ENCODE data around the gene LRP1.

The LRP1 gene

DNA sequence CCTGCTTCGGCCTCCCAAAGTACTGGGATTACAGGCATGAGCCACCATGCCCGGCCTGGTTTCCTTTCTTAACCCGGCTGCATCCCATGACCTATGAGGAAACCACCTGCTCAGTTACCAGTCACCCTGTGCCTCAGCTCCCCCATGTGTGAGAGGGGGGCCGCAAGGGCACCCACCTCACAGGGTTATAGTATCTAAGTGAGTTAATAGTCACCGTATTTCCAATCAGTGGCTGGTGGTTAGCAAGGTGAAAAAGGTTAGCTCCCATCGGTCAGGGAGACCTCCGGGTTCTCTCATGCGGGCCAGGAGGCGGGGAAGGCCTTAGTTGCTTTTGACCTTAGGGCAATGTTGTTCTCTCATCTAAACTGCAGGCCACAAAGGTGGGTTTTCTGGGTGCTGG, 6.7 kb downstream of the LRP1 start:
- DNase-seq (ENCODE audit: low read depth, low spot score): no peak

DNA sequence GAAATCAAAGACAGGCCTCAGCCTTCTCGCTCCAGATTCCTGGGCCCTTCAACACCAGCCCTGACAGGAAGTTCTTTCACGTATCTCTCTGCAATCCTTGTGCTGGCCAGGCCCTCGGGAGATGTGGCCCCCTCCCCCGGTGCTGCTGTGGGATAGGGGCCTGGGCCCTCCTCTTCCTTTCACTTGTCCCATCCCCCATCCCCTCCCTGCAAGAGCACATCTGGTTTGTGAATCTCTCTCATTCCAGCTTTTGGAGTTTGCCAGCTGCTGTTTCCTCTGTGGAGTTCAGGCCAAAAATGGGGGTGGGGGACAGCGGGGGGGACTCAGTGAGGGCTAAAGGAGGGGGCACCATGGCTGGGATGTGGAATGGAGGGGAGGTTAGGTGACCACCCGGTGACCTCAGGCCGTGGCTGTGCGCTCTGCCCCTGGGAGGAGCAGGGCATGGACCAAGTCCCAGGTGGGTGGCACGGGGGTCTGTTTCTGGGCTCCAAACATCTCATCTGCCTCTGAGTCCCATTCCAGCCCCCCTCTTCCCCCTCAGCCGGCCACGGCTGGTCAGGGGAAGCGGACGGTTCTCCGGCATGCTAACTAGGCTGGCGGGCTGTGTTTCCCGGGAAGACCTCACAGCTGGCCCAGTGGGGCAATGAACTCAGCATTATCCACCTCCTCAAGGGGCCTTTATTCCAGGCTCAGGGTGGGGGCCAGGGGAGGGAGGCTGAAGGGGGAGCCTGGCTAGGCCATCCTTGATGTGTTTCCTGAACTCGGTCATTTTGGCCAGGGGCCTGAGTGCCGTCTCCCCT, 7.4 kb downstream of the LRP1 start:
- no peak for DNase-seq (ENCODE audit: low read depth, low spot score)

DNA sequence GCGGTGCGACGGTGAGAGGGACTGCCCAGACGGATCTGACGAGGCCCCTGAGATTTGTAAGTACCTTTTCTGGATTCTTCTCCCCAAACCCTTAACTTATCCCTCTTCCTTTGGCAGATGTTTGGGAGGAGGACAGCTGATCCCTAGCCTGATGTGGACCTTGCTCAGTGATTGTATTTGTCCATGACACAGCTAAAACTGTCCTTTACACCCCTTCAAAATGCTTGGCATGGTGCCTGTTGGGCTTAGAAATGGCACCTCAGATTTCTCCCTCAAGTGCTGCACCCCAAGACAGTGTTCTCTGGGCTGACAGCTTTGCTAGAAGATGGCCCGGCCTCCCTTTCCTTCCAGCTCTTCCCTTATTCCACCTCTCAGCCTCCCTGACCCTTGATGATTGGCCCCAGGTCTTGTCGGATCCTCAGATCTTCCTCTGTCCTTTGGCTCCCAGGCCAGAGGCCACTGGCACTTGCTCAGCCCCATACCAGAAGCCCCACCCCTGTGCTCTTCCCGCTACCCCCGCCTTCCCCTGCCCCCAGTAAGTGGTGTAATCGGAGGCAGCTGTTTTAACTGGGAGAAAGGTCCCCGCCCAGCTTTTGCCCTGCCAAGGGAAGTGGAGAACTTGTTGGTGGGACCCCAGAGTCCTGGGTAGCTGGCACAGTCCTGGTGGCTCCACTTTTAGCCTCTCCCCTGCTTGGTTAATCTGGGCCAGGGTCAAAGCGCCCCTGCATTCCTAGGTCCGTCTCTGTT, 10.4 kb downstream of the LRP1 start:
- no peak for DNase-seq (ENCODE audit: low read depth, low spot score)

DNA sequence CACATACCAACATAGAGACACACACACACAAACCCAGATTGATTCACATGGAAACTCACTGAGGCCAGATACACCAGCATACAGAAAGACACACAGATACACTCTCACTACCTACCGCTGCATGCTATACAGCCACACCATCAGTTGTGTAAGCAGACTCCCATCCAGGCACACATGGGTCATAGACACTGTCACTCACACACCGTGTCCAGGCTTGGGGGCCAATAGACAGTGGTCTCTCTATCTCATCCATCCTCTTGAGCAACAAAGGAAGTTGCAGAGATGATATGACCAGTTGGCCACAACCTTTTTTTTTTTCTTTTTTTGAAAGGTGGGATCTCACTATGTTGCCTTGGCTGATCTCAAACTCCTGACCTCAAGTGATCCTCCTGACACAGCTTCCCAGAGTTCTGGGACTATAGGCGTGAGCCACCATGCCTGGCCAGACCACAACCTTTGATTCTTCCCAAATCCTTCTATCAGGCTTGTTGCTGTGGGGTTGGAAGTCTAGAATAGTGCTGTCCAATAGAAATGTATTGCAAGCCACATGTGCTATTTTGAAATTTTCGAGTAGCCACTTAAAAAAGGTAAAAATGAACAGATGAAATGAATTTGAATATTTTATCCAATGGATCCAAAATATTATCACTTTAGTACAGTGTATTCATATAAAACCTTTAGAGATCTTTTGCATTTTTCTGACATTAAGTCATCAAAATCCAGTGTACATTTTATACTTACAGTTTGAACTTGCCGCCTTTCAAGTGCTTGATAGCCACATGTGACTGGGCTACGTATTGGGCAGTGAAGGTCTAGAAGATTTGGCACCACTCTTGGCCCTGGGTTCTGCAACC, 11.7 kb downstream of the LRP1 start:
- no peak for DNase-seq (ENCODE audit: low read depth, low spot score)

DNA sequence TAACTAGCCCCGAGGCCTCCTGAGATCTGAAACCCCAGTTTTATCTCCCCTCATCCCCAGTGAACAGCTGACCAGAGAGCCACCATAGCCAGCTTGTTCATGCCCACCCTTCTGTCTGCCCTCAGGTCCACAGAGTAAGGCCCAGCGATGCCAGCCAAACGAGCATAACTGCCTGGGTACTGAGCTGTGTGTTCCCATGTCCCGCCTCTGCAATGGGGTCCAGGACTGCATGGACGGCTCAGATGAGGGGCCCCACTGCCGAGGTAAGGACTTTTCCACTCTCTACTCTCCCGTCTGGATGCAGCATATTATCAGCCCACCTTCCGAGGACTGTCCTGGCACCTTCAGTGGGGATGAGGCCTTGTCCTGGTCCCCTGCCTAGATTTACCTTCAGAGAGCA, 13.0 kb downstream of the LRP1 start:
- DNase-seq (ENCODE audit: low read depth, low spot score): no peak

DNA sequence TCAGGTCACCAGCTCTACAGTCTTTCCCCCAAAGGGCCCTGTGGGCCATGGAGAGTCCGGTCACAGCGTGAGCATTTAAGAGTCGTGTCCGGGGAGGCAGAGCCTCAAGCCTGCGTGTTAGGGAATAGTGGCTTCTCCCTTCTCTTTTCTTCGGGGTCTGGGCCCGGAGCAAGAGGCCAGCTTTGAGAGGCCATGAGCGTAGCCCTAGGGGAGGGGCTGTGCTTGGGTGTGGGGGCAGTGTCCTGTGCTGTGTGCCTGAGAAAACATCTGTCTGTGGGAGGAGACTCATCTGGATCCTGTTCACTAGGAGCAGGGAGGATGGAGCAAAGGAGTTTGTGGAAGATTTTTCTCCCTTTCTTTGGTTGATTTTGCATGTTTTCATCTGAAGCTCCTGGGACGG, 13.8 kb downstream of the LRP1 start:
- no peak for DNase-seq (ENCODE audit: low read depth, low spot score)

DNA sequence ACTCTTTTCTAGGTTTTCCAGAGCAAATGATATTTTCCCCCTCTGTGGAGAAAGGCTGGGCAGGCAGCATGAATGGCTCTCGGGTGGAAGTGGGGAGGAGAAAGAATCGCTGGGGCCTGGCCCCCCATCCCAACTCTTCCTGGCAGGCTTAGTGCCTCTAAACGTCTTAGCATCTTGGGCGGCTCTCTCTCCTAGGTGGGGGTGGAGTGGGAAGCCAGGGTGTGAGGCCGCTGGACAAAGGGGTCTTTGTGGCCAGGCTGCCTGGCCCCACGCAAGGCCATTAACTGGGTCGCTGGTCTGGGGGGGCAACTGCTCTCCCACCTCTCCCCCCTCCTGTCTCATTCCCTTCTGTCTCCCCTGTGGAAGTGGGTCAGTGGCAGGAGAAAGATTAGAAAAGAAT, 14.4 kb downstream of the LRP1 start:
- no peak for DNase-seq (ENCODE audit: low read depth, low spot score)

DNA sequence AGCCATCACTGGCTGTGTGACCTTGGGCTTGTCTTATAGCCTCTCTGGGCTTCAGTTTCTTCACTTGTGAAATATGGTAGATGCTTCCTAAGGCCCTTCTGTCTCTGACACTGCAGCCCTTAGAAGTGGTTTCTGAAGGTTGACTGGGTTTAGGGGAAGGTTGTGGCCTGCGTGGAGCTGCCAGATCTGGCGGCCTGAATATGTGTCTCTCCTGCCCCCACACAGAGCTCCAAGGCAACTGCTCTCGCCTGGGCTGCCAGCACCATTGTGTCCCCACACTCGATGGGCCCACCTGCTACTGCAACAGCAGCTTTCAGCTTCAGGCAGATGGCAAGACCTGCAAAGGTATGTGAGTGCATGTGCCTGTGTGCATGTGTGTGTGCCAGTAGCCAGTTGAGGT, 15.2 kb downstream of the LRP1 start:
- no peak for DNase-seq (ENCODE audit: low read depth, low spot score)

DNA sequence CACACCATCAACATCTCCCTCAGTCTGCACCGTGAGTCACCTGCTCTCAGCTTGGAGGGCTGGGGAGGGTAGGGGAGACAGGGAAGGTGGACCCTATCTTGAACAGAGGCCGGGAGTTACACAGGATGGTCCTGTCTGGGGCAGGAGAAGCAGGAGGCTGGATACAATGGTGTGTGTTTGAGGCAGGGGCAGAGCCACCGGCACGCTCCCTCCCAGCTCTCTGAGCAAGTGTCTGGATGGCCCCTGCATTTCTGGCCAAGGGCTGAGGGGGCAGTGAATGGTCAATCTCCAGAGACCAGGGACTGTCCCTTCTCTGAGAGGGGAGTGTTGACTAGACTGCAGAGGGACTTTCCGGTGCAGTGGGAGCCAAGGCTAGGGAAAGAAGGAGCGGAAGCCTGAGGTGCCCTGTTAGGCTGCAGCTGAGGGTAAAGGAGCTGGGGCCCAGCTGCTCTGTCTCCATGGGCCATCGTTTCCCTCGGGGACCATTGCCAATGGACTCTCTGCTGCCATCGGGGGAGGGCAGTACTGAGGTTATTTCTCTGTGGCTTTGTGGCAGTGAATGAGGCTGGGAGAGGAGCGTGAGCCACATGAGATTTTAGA, 17.3 kb downstream of the LRP1 start:
- DNase-seq (ENCODE audit: low read depth, low spot score): no peak

DNA sequence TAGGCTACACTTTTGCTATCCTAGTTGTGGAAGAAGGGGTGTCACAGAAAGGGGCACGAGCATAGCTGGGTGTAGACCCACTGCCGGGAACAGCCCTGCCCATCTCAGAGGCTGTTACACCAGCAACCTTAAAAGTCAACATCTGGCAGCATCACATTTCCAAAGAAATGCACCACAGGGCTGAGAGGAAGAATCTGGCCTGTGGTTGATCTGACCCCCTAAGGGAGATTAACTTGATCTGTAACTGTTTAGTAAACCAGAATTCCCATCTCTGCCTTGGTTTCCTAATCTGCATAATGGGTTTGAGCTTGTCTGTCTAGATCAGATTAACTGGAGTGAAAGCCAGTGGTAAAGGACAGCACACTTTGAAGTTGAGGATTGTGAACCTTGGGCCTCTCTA, 17.8 kb downstream of the LRP1 start:
- no peak for DNase-seq (ENCODE audit: low read depth, low spot score)

DNA sequence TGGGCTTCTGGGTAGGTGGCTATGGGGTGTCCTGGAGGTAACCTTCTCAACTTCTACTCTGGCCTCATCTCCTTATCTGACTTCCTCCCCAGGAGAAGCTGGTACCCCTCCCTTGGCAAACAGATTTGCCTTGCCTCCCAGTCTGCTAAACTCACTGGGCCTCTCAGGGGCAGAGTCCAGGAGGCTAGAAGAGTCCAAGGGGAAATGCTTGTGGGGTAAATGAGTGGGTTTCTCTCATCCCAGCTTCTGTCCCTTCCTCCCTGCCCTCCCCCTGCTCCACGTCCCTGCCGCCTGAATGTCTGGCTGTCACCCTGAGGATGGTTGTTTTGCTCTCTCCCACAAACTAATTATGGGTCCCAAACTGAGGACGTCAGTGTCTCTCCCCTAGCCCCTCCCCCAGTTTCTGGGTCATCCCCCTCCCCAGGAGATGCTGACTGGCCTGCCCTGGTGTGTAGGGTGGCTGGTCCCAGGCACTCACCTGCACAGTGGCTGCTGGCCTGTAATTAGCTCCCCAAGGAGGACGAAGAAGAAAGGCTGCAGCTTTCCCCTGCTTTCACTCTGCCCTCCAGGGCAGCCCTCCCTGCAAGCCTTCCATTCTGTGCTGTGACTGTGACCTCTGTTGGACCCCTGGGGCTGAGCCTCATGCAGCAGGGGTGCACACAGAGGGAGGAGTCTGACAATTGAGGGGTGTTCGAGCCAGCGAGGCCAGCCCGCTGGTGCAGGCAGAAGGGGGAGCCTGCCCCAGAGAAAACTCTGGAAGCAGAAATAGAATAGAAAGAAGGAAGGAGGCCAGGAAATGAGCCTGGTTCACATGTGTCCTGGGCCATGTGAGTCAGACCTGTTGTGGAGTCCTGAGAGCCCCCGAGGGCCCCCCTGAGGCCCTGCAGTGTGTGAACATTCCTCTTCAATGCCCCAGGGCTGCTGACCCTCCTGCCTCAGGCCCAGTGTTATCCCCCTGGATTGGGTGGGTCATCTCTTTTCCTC, 19.0 kb downstream of the LRP1 start, which contains the start of gene LRP1-AS:
LRP1-AS (minus strand) TSS at position 659 of the 984 bp plus-strand sequence.
- DNase-seq (ENCODE audit: low read depth, low spot score): no peak

DNA sequence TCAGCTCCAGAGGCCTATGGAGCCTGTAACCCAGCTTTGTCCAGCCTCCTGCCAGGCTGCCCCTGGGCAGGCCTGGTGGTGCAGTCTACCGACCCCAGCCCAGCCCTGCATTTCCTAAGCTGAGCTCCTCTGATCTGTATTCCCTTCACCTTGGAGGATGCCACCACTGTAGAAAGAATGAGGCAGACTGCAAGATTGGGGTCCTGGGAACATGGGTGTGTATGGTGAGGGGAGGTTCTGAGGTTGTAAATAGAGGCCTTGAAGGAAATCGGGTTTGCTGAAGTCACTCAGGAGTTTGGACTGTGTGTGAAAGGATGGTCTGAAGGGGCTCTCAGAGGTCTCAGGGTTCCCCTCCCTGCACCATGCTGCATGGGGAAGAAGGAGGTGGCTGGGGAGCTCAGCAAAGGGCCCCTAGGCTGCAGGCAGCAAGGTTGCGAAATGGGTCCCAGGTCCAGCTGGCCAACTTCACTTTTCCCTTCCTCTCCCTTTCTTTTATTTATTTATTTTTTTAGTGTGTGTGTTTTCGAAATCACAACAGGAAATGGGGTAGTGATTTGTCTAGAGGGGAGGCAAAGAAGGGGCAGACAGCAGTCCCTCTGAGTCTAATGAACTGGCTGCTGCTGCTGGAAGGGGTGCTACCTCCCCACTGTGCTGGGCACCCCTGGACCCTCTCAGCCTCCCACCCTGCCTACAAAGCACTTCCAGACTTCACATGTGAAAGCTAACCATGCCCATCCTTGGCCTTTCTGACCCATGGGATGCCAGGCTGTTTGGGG, 20.4 kb downstream of the LRP1 start:
- DNase-seq (ENCODE audit: low read depth, low spot score): no peak

DNA sequence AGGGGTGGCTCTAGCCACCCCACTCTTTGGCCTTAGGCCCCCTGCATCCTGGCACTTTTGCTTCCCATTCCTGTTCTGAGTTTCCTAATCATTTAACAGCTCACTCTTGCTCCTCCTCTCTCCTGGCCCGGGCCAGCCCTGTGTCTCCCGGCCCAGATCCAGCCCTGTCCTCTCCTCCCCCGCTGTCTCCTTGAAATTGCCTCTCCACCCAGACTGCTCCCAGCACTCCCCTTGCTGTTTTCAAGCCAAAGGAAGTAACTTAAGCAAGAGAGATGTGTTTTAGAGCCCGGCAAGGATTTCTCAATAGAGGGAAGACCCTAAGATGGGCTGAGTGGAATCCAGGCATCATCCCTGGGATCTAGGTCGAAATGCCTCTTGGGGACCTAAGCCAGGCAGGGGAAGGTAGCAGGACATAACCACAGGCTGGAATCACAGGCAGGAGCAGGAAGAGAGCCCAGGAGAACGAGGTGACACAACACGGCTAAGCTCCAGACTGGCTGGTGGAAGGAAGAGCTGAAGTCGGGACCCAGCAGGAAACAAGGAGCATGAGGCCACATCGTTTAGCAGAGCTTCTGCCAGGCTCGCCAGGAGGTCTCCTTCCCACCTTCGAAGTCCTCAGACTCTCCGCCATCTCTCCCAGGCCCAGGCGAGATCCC, 21.1 kb downstream of the LRP1 start:
- DNase-seq (ENCODE audit: low read depth, low spot score): no peak

DNA sequence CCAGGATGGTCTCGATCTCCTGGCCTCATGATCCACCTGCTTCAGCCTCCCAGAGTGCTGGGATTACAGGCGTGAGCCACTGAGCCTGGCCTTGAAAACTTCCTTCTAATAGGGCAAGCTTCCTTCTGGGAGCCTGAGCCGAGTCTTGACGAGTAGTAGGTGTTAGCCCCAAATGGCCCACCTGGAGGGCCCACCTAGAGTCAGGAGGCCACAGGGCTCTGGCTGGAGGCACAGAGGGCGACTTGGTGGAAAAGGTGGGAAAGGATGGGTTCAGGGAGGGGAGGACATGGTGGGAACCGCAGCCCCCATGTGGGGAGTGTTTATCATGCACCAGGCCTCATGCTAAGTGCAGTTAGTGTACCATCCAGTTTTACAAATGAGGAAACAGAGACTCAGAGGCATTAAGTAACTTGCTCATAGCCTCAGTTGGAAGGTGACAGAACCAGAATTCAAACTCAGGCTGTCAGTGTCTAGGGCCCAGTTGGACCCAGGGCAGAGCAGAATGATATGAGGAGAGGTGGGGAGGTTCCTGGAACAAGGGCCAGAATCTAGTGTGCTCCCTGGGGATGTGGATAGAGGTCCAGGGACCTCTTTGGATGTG, 22.2 kb downstream of the LRP1 start:
- DNase-seq (ENCODE audit: low read depth, low spot score): no peak

DNA sequence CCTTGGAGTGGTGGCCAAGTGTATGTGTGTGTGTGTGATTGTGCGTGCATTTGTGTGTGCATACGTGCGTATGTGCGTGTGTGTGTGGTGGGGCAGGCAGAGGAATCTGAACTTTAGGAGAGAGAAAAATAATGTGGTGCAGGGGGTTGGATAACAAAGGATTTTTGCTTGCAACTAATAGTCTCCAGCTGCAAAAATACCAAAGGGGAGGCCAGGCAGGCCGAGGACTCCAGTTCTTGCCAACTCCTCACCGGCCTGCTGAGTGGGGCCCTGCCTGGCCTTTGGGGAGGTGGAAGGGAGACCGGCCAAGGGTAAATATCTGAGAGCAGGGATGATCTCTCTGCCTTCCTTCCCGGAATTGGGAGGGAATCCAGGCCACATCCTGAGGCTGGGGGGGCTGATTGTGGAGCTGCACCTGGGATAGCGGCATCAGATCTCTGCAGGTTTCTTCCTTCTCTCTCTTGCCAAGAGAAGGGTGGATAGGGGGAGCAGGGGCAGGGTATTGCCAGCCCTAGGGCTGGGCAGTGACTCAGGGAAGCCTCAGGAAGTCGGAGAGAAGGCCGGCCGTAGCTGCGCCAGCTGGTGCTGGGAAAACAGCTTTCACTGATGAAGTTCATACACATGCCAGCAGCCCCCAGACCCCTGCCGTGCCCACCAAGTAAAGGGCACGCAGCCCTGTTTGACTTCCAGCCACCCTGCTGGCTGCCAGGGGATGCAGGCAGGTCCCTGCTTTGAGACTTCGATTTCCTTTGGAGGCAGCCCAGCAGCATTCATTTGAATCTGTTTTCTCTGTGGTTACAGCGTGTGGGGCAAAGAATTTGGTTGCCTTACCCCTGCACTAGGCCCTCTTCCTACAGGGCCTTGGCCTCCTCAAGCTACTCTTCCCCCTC, 23.7 kb downstream of the LRP1 start:
- DNase-seq (ENCODE audit: low read depth, low spot score): peak; percentile 98

DNA sequence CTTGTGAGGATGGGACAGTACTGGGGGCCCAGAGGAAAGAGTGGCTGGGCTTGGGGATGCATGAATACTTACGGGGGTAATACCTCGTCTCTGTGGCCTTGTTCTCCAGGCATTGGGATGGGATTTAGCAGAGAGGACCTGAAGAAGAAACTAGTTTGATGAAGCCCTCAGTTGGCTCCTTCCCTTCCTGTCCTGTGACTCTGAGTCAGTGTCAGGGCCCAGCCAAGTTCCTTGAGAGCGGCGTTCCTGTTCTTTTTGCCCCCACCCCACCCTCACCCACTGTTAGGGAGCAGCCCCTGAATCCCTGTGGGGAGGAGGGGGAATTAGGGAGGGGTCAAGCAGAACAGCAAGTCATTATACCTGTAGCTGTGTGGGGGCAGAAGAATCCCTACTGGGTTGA, 24.4 kb downstream of the LRP1 start:
- no peak for DNase-seq (ENCODE audit: low read depth, low spot score)

DNA sequence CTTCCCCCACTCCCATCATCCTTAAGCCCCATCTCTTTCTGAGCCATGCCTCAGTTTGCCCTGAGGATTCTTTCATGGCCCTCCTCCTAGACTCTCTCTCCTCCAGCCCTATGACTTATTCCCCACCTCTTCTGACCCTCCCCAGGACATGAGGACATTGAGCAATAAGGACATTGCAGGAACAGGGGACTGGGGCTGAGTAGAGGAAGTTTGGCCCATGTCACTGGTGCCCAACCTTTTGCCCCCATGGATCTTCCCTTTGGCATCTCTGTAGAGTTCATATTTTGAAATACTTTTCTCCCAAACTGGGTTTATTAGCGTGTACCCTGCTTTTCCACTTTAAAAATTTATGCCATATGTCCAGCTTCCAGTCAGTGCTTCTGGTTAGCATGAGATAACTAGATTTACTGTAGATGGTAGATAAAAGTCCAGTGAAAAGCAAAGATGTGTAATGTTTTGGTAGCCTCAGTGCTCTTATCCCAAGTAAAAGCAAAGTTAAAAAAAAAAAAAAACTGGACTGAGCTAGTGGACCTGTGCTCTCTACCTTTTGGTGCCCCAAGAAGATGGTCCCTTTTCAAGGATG, 25.2 kb downstream of the LRP1 start:
- no peak for DNase-seq (ENCODE audit: low read depth, low spot score)
